ENCODE data around the gene TTYH3. TPM values are rescaled to one million over a fixed set of nuclear protein-coding genes. Genes with fewer than 3 reads are reported as not detected.

The TTYH3 gene
- total and polyA plus RNA-seq, 9 of the 15 experiments (the other 6 are each of a cell fraction or from before 2014, with no cell fraction given) = 0.01 to 5.5 (median 1.1) TPM

DNA sequence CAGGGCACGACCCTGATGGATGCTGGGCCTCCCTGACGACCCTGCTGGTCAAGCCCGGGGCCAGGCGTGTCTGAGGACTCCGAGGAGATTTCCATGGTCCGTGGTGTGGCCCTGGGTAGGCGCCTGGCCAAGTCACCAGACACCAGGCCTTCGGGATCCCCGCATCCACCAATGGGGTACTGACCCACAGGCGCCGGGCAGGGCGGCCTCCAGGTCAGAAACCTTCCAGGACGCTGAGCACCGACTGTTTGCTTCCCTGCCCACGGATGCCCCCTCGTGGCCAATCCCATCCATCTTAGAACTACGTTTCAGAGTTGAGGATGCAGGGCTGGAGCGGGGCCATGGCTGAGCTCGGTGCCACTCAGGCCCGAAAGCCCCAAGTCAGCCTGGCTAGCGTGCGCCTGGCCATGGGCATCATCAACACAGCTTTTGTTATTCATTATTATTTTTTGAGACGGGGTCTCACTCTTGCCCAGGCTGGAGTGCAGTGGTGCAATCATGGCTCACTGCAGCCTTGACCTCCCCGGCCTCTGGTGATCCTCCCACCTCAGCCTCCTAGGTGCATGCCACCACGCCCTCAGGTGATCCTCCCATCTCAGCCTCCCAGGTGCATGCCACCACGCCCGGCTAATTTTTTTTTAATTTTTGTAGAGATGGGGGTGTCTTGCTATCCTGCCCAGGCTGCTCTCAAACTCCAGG, 49.2 kb downstream of the TTYH3 start (continued):
- TF ChIP-seq ETS2 (tag; IDR thresholded peaks at IDR 0.05; ENCODE audit: borderline replicate concordance, poor library complexity, severe bottlenecking) (no peak), NR2F6 (CRISPR knock-in tag; IDR thresholded peaks at IDR 0.05) (no peak), MBD2 (IDR thresholded peaks at IDR 0.05; ENCODE audit: borderline replicate concordance, low read depth) (no peak), HDAC6 (IDR thresholded peaks at IDR 0.05; ENCODE audit: low read depth, low read length) (no peak), HMG20A (CRISPR knock-in tag; conservative IDR thresholded peaks at IDR 0.05) (no peak), DMBX1 (CRISPR knock-in tag; IDR thresholded peaks at IDR 0.05; ENCODE audit: borderline replicate concordance) (no peak), XRCC4 (IDR thresholded peaks at IDR 0.05; ENCODE audit: extremely low read depth, insufficient read depth, insufficient read length) (no peak), HEY1 (CRISPR knock-in tag; IDR thresholded peaks at IDR 0.05; ENCODE audit: borderline replicate concordance) (no peak), SRF (CRISPR knock-in tag; IDR thresholded peaks at IDR 0.05) (no peak), SMC3 (conservative IDR thresholded peaks at IDR 0.05; ENCODE audit: insufficient read depth, low read depth, low read length) (peak; percentile 83), SIX5 (IDR thresholded peaks at IDR 0.05; ENCODE audit: borderline replicate concordance in 1 of 2, insufficient read depth in 1 of 2, low read depth in 1 of 2, low read length in 2 of 2) (no peak), FOXA1 (IDR thresholded peaks at IDR 0.05; ENCODE audit: borderline replicate concordance) (no peak), TRIM28 (IDR thresholded peaks at IDR 0.05) (no peak), ZNF311 (CRISPR knock-in tag; IDR thresholded peaks at IDR 0.05) (no peak)
- TF ChIP-seq, protein P1, sequence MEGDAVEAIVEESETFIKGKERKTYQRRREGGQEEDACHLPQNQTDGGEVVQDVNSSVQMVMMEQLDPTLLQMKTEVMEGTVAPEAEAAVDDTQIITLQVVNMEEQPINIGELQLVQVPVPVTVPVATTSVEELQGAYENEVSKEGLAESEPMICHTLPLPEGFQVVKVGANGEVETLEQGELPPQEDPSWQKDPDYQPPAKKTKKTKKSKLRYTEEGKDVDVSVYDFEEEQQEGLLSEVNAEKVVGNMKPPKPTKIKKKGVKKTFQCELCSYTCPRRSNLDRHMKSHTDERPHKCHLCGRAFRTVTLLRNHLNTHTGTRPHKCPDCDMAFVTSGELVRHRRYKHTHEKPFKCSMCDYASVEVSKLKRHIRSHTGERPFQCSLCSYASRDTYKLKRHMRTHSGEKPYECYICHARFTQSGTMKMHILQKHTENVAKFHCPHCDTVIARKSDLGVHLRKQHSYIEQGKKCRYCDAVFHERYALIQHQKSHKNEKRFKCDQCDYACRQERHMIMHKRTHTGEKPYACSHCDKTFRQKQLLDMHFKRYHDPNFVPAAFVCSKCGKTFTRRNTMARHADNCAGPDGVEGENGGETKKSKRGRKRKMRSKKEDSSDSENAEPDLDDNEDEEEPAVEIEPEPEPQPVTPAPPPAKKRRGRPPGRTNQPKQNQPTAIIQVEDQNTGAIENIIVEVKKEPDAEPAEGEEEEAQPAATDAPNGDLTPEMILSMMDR (IDR thresholded peaks at IDR 0.05 in 2 of 3, conservative IDR thresholded peaks at IDR 0.05 in 1 of 3; ENCODE audit: insufficient read depth in 2 of 3, low read depth in 1 of 3, low read length in 3 of 3) = peak; percentile 78 to 85 (median 85)
- TF ChIP-seq, protein P2, sequence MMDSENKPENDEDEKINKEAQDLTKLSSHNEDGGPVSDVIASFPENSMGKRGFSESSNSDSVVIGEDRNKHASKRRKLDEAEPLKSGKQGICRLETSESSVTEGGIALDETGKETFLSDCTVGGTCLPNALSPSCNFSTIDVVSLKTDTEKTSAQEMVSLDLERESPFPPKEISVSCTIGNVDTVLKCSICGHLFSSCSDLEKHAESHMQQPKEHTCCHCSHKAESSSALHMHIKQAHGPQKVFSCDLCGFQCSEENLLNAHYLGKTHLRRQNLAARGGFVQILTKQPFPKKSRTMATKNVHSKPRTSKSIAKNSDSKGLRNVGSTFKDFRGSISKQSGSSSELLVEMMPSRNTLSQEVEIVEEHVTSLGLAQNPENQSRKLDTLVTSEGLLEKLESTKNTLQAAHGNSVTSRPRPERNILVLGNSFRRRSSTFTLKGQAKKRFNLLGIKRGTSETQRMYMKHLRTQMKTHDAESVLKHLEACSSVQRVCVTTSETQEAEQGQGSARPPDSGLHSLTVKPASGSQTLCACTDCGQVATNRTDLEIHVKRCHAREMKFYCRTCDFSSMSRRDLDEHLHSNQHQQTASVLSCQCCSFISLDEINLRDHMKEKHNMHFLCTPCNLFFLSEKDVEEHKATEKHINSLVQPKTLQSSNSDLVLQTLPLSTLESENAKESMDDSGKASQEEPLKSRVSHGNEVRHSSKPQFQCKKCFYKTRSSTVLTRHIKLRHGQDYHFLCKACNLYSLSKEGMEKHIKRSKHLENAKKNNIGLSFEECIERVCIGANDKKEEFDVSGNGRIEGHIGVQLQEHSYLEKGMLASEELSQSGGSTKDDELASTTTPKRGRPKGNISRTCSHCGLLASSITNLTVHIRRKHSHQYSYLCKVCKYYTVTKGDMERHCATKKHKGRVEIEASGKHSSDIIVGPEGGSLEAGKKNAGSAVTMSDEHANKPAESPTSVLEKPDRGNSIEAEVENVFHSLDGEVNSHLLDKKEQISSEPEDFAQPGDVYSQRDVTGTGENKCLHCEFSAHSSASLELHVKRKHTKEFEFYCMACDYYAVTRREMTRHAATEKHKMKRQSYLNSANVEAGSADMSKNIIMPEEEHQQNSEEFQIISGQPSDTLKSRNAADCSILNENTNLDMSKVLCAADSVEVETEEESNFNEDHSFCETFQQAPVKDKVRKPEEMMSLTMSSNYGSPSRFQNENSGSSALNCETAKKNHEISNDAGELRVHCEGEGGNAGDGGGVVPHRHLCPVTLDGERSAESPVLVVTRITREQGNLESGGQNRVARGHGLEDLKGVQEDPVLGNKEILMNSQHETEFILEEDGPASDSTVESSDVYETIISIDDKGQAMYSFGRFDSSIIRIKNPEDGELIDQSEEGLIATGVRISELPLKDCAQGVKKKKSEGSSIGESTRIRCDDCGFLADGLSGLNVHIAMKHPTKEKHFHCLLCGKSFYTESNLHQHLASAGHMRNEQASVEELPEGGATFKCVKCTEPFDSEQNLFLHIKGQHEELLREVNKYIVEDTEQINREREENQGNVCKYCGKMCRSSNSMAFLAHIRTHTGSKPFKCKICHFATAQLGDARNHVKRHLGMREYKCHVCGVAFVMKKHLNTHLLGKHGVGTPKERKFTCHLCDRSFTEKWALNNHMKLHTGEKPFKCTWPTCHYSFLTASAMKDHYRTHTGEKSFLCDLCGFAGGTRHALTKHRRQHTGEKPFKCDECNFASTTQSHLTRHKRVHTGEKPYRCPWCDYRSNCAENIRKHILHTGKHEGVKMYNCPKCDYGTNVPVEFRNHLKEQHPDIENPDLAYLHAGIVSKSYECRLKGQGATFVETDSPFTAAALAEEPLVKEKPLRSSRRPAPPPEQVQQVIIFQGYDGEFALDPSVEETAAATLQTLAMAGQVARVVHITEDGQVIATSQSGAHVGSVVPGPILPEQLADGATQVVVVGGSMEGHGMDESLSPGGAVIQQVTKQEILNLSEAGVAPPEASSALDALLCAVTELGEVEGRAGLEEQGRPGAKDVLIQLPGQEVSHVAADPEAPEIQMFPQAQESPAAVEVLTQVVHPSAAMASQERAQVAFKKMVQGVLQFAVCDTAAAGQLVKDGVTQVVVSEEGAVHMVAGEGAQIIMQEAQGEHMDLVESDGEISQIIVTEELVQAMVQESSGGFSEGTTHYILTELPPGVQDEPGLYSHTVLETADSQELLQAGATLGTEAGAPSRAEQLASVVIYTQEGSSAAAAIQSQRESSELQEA (IDR thresholded peaks at IDR 0.05; ENCODE audit: low read depth) = no peak
- TF ChIP-seq, protein P3, sequence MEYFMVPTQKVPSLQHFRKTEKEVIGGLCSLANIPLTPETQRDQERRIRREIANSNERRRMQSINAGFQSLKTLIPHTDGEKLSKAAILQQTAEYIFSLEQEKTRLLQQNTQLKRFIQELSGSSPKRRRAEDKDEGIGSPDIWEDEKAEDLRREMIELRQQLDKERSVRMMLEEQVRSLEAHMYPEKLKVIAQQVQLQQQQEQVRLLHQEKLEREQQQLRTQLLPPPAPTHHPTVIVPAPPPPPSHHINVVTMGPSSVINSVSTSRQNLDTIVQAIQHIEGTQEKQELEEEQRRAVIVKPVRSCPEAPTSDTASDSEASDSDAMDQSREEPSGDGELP (CRISPR knock-in tag; IDR thresholded peaks at IDR 0.05; ENCODE audit: borderline replicate concordance) = peak; percentile 40; the same call in 1 of the 2 replicates
